Retinal pigment epithelial cell (primary cell): ENCODE data around the gene C4A.
"Not testable (repeated sequence)": the region's sequence is repeated elsewhere in the genome, so short reads cannot be mapped to it uniquely, and the experiment has no call there.

Experiments used
- DNase-seq: peaks from one replicate; pipeline ENCODE4 v3.0.0-alpha.2; 2010; ENCODE audit warnings: low read depth
- H3K4me3 ChIP-seq: 2 replicates; pipeline ENCODE4 v1.5.1; 2011; ENCODE audit warnings: mild to moderate bottlenecking, low read length, control low read depth, moderate library complexity
- CTCF ChIP-seq: conservative IDR thresholded peaks from 2 replicates; pipeline ENCODE4 v1.5.1; 2011; ENCODE audit warnings: low read depth, low read length, control low read depth, inconsistent platforms

C4A gene

GRCh38 chr6:31971993-31972708, 9.7 kb upstream of the C4A start, which contains the start of gene DXO:
Gene DXO, minus strand, starts transcription at chr6:31972138. Its CDS starts 463 bp downstream, at chr6:31971675.
- peak; percentile 95 for DNase-seq
- H3K4me3 ChIP-seq: peak within 1 kb of the TSS; percentile 91
- TF ChIP-seq CTCF: no peak

GRCh38 chr6:31972709-31973350, 9.0 kb upstream of the C4A start:
- TF ChIP-seq CTCF: no peak
- DNase-seq: no peak
- peak overlapping the region; percentile 91 for H3K4me3 ChIP-seq

GRCh38 chr6:31976065-31976464, 5.8 kb upstream of the C4A start:
- not testable (repeated sequence) for H3K4me3 ChIP-seq, DNase-seq

DNA sequence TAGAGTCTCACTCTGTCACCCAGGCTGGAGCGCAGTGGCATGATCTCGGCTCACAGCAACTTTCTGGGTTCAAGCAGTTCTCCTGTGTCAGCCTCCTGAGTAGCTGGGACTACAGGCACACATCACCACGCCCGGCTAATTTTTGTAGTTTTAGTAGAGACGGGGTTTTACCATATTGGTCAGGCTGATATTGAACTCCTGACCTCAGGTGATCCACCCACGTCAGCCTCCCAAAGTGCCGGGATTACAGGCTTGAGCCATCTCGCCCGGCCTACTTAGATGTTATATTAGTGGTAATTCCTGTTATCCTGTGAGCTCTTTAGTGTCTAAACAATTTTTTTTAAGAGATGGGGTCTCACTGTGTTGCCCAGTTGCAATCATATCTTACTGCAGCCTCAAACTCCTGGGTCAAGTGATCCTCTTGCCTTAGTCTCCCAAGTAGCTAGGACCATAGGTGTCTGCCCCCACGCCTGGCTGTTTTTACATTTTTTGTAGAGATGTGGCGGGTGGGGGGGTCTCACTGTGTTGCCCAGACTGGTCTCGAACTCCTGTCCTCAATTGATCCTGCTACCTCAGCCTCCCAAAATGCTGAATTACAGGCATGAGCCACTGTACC, 3.9 kb upstream of the C4A start:
- DNase-seq: no peak
- no peak for TF ChIP-seq CTCF

GRCh38 chr6:31978831-31979230, 3.0 kb upstream of the C4A start:
- no peak overlapping the region for H3K4me3 ChIP-seq
- TF ChIP-seq CTCF: no peak
- no peak for DNase-seq

More for the DNA sequence above, 3.9 kb upstream of the C4A start:
- H3K4me3 ChIP-seq: no peak overlapping the region

- DNase-seq: no peak
Measured at GRCh38 chr6:31979238-31979898, 2.5 kb upstream of the C4A start.

GRCh38 chr6:31980195-31980876, 1.5 kb upstream of the C4A start:
- DNase-seq, H3K4me3 ChIP-seq: not testable (repeated sequence)

More at GRCh38 chr6:31979238-31979898, 2.5 kb upstream of the C4A start:
- no peak for TF ChIP-seq CTCF
- no peak overlapping the region for H3K4me3 ChIP-seq

GRCh38 chr6:31980998-31981397, 859 bp upstream of the C4A start:
- H3K4me3 ChIP-seq: not testable (repeated sequence)

DNA sequence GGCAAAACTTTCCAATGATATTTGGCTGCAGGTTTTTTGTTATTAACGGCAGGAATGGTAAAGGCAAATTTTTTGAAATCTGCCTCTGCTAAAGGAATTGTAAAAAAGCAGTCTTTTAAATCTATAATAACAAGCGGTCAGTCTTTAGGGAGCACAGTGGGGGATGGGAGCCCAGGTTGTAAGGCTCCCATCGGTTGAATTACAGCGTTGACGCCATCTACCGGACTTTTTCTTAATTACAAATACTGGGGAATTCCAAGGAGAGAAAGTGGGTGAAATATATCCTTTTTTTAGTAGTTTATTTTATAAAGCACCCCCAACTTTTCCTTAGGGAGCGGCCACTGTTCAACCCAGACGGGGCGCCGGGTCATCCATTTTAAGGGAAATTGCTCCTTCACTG, 7.5 kb downstream of the C4A start:
- not testable (repeated sequence) for DNase-seq, H3K4me3 ChIP-seq

More at GRCh38 chr6:31980998-31981397, 859 bp upstream of the C4A start:
- DNase-seq: not testable (repeated sequence)

DNA sequence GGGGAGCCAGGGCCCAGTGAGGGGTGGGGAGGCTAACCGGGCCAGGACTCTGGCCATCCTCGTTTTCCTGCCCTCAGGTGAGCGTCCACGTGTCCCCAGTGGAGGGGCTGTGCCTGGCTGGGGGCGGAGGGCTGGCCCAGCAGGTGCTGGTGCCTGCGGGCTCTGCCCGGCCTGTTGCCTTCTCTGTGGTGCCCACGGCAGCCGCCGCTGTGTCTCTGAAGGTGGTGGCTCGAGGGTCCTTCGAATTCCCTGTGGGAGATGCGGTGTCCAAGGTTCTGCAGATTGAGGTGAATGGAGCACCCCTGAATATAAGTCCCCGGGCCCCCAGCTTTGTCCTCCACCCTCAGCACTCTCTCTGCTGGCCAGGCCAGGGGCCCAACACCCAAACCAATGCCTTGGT, 12.6 kb downstream of the C4A start:
- not testable (repeated sequence) for DNase-seq, H3K4me3 ChIP-seq

DNA sequence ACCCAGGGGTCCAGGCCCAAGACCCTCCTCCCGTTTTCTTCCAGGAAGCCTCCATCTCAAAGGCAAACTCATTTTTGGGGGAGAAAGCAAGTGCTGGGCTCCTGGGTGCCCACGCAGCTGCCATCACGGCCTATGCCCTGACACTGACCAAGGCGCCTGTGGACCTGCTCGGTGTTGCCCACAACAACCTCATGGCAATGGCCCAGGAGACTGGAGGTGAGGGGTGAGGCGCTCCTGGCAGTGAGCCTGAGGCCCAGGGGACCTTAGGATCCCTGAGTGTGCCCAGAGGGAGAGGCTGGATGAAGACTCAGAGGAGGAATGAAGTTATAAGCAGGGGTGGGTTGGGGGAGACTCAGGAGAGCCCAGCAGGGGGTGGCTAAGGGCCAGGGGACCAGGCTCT, 14.5 kb downstream of the C4A start:
- H3K4me3 ChIP-seq, DNase-seq: not testable (repeated sequence)

DNA sequence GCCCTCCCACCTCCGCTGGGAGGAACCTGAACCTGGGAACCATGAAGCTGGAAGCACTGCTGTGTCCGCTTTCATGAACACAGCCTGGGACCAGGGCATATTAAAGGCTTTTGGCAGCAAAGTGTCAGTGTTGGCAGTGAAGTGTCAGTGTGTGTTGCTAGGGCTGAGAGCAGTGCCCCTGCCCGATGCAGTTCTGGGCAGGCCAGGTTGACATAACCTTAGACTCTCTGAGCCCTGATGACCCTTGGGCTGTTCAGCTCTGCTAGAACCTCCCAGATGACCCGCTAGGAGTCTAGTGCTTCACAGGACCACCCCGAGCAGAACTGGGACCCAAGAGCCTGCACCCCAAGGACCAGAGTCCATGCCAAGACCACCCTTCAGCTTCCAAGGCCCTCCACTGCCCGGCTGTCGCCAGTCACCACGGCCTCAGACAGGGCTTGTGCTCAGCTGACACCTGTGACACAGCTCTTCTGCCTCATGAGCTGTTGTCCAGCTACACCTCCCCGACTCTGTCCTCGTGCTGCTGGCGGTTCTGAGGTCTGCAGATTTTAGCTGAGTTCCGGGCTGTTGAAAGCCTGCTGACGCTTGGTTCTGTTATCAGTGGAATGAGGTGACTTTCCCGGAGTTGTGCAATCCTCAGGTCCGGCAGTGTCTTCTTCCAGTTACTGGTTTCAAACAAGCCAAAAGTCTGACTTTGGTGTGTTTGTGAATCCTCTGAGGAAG, 20.9 kb downstream of the C4A start:
- DNase-seq, H3K4me3 ChIP-seq: not testable (repeated sequence)
